Measurements from ENCODE around the gene CYP2E1. TPM values are rescaled to one million over a fixed set of nuclear protein-coding genes. Genes with fewer than 3 reads are reported as not detected.
"Not testable (repeated sequence)": the region's sequence is repeated elsewhere in the genome, so short reads cannot be mapped to it uniquely, and the experiment has no call there.

CYP2E1 gene
- total and polyA plus RNA-seq, 8 donors = 1.7 to 19.9 (median 4.6) TPM; not detected in 1

GRCh38 chr10:133537546-133538545, 10.7 kb downstream of the CYP2E1 start:
- Histone ChIP-seq H3K4me3 (no peak overlapping the region), H3K27me3 (no peaks in the 10 kb centered on the region), H3K4me1 (no peaks in the 10 kb centered on the region), H3K27ac (no peak overlapping the region), H3K36me3 (peaks cover 0 to 10% (median 0%) of the 10 kb centered on the region in 4 donors), H3K9me3 (no peaks in the 10 kb centered on the region)
- intact Hi-C loops (cut with DNase I; ENCODE audit: low total_unique reads) = no loop called here
- no peak for TF ChIP-seq POLR2AphosphoS5 (IDR thresholded peaks at IDR 0.05)
- TF ChIP-seq POLR2A (IDR thresholded peaks at IDR 0.05) = no peak
- no peak for TF ChIP-seq CTCF (IDR thresholded peaks at IDR 0.05)
- TF ChIP-seq EP300 (IDR thresholded peaks at IDR 0.05) = no peak
- DNase-seq = no peak
- WGBS, 5 donors = 56 to 87% (median 67%) methylated on average over 4 of the region's 4 CpGs

GRCh38 chr10:133541441-133541975, 14.3 kb downstream of the CYP2E1 start:
- DNase-seq; H3K4me1 ChIP-seq; intact Hi-C loops (cut with DNase I; ENCODE audit: low total_unique reads); H3K27me3 ChIP-seq; H3K9me3 ChIP-seq; H3K4me3 ChIP-seq; H3K27ac ChIP-seq: not testable (repeated sequence)
- WGBS, 5 donors = 53 to 66% (median 66%) methylated on average over 6 of the region's 6 CpGs
- H3K36me3 ChIP-seq = peaks cover 0 to 10% (median 0%) of the 10 kb centered on the region in 4 donors

GRCh38 chr10:133544506-133544905, 17.3 kb downstream of the CYP2E1 start:
- no peaks in the 10 kb centered on the region for H3K36me3 ChIP-seq
- H3K27ac ChIP-seq = no peak overlapping the region

GRCh38 chr10:133554600-133554999, 27.4 kb downstream of the CYP2E1 start:
- peaks cover 0 to 25% (median 0%) of the 10 kb centered on the region in 3 donors for H3K27me3 ChIP-seq
- H3K4me3 ChIP-seq = no peak overlapping the region
- DNase-seq = no peak
- intact Hi-C loops (cut with DNase I; ENCODE audit: low total_unique reads) = no loop called here
- no peak overlapping the region for H3K27ac ChIP-seq
- no peaks in the 10 kb centered on the region for H3K4me1 ChIP-seq
- TF ChIP-seq POLR2AphosphoS5 (IDR thresholded peaks at IDR 0.05) (no peak), CTCF (IDR thresholded peaks at IDR 0.05) (no peak), POLR2A (IDR thresholded peaks at IDR 0.05) (no peak), EP300 (IDR thresholded peaks at IDR 0.05) (no peak)
- peaks cover 0 to 5% (median 0%) of the 10 kb centered on the region in 4 donors for H3K9me3 ChIP-seq
- H3K36me3 ChIP-seq = no peaks in the 10 kb centered on the region
- 77 to 88% (median 85%) methylated on average over 4 of the region's 4 CpGs for WGBS, 5 donors

More at GRCh38 chr10:133544506-133544905, 17.3 kb downstream of the CYP2E1 start:
- Histone ChIP-seq H3K4me3 (no peak overlapping the region), H3K27me3 (peaks cover 0 to 4% (median 0%) of the 10 kb centered on the region in 3 donors), H3K9me3 (peaks cover 6 to 28% (median 19%) of the 10 kb centered on the region in 4 donors), H3K4me1 (no peaks in the 10 kb centered on the region)
- intact Hi-C loops (cut with DNase I; ENCODE audit: low total_unique reads) = no loop called here
- no peak for DNase-seq
- WGBS, 5 donors = 56 to 82% (median 70%) methylated on average over 1 of the region's 1 CpG
- TF ChIP-seq EP300 (IDR thresholded peaks at IDR 0.05) (no peak), CTCF (IDR thresholded peaks at IDR 0.05) (no peak), POLR2A (IDR thresholded peaks at IDR 0.05) (no peak), POLR2AphosphoS5 (IDR thresholded peaks at IDR 0.05) (no peak)
